H1 (cell line): ENCODE data around the gene SSTR1. TPM values are rescaled to one million over a fixed set of nuclear protein-coding genes. Genes with fewer than 3 reads are reported as not detected.

Experiments used
- CTCF ChIA-PET: fragments of 300-600 bp; sonication (Branson Sonifier 250); formaldehyde crosslinking; loops from one replicate; lab custom pipeline; 2021; ENCODE audit not compliant: partially characterized antibody; lab: Charles Lee
- POLR2A ChIA-PET: fragments of 300-600 bp; sonication (Branson Sonifier 250); formaldehyde crosslinking; loops from one replicate; lab custom pipeline; 2021; ENCODE audit warnings: inconsistent platforms; ENCODE audit not compliant: partially characterized antibody; lab: Charles Lee
- DNase-seq, 2 experiments: peaks; one replicate each; pipeline versions ENCODE4 v3.0.0 to v3.0.0-alpha.2; 2010 to 2022; ENCODE audit warnings: low spot score in 2 of 2, low read depth in 1 of 2, mixed read lengths in 1 of 2
- FAIRE-seq: peaks from 2 replicates; lab custom pipeline; 2011; peaks lifted over from hg19 to GRCh38; lab: Jason Lieb, UNC
- H2AFZ ChIP-seq: 2 replicates; pipeline ENCODE4 v1.8.1; 2012; ENCODE audit warnings: low read length, inconsistent platforms
- H2AK5ac ChIP-seq: 2 replicates; pipeline ENCODE4 v1.6.1; 2013; ENCODE audit warnings: low read depth, low read length
- H2BK120ac ChIP-seq: replicated peaks from 2 replicates; pipeline ENCODE3; 2013; ENCODE audit warnings: low read depth, low read length, inconsistent platforms
- H2BK12ac ChIP-seq: 2 replicates; pipeline ENCODE4 v1.6.1; 2013; ENCODE audit warnings: low read depth, low read length
- H2BK15ac ChIP-seq: 2 replicates; pipeline ENCODE4 v1.6.1; 2013; ENCODE audit warnings: low read length
- H2BK20ac ChIP-seq: 2 replicates; pipeline ENCODE4 v1.6.1; 2013; ENCODE audit warnings: low read length
- H2BK5ac ChIP-seq: 2 replicates; pipeline ENCODE4 v1.6.1; 2013; ENCODE audit warnings: low read depth, low read length
- H3K14ac ChIP-seq: 2 replicates; pipeline ENCODE4 v1.6.1; 2013; ENCODE audit warnings: inconsistent platforms; ENCODE audit not compliant: insufficient read length
- H3K18ac ChIP-seq: 2 replicates; pipeline ENCODE4 v1.6.1; 2013; ENCODE audit warnings: low read length; ENCODE audit errors: extremely low read depth
- H3K23ac ChIP-seq: 2 replicates; pipeline ENCODE4 v1.6.1; 2013; ENCODE audit warnings: inconsistent platforms; ENCODE audit not compliant: insufficient read length
- H3K23me2 ChIP-seq: 2 replicates; pipeline ENCODE4 v1.6.1; 2013; ENCODE audit warnings: low read depth, low read length
- H3K27ac ChIP-seq: 2 replicates; pipeline ENCODE4 v1.6.1; 2011; ENCODE audit warnings: low read depth, low read length, inconsistent platforms
- H3K27me3 ChIP-seq, 4 experiments: replicated peaks in 1 of 4; 1 replicate in 1 of 4; 2 replicates in 3 of 4; pipeline versions ENCODE4 v1.6.1 to v1.8.1; 2011 to 2013; ENCODE audit warnings: low read length in 3 of 4, mild to moderate bottlenecking in 3 of 4, inconsistent platforms in 2 of 4, mixed read lengths in 2 of 4, moderate library complexity in 1 of 4; ENCODE audit not compliant: control insufficient read depth in 3 of 4, insufficient read depth in 3 of 4; ENCODE audit errors: extremely low read depth in 1 of 4
- H3K36me3 ChIP-seq, 4 experiments: 2 replicates each; pipeline versions ENCODE4 v1.6.1 to v1.8.1; 2011 to 2013; ENCODE audit warnings: mild to moderate bottlenecking in 4 of 4, low read length in 3 of 4, moderate library complexity in 2 of 4, control low read depth in 1 of 4, inconsistent platforms in 1 of 4; ENCODE audit not compliant: insufficient read depth in 4 of 4, control insufficient read depth in 2 of 4
- H3K4ac ChIP-seq: replicated peaks from 2 replicates; pipeline ENCODE3; 2013; ENCODE audit warnings: low read length, low read depth, mixed read lengths, inconsistent platforms; ENCODE audit not compliant: insufficient read length
- H3K4me1 ChIP-seq, 4 experiments: replicated peaks in 1 of 4; 1 replicate in 1 of 4; 2 replicates in 3 of 4; pipeline versions ENCODE4 v1.6.1 to v1.8.1; 2011 to 2013; ENCODE audit warnings: low read length in 3 of 4, inconsistent platforms in 2 of 4, mixed read lengths in 1 of 4; ENCODE audit not compliant: insufficient read depth in 4 of 4, control insufficient read depth in 3 of 4
- H3K4me2 ChIP-seq, 2 experiments: 2 replicates each; pipeline versions ENCODE4 v1.6.1 to v1.8.1; 2011 to 2013; ENCODE audit warnings: low read depth in 2 of 2, low read length in 2 of 2, control low read depth in 1 of 2, inconsistent platforms in 1 of 2, mild to moderate bottlenecking in 1 of 2; ENCODE audit not compliant: insufficient read depth in 1 of 2
- H3K4me3 ChIP-seq, 4 experiments: fragments of 200-600, 300-600 bp in 1 of 4; sonication (generic), shearing (Covaris generic), sonication (Bioruptor Twin) in 1 of 4; 2 replicates each; pipeline versions ENCODE4 v1.5.1 to v1.8.1; 2011 to 2016; ENCODE audit warnings: low read length in 4 of 4, low read depth in 3 of 4, control low read depth in 2 of 4, inconsistent platforms in 2 of 4, mild to moderate bottlenecking in 2 of 4, mixed read lengths in 1 of 4, moderate library complexity in 1 of 4; ENCODE audit not compliant: insufficient read depth in 2 of 4; ENCODE audit errors: extremely low read depth in 1 of 4
- H3K56ac ChIP-seq: replicated peaks from 2 replicates; pipeline ENCODE3; 2013; ENCODE audit warnings: low read depth, mild to moderate bottlenecking, mixed read lengths, low read length, inconsistent platforms; ENCODE audit not compliant: insufficient read length
- H3K79me1 ChIP-seq: 2 replicates; pipeline ENCODE4 v1.6.1; 2013; ENCODE audit warnings: low read depth, low read length, control low read depth
- H3K79me2 ChIP-seq, 2 experiments: 2 replicates each; pipeline versions ENCODE4 v1.6.1 to v1.8.1; 2012 to 2013; ENCODE audit warnings: low read length in 2 of 2, mild to moderate bottlenecking in 2 of 2, inconsistent platforms in 1 of 2; ENCODE audit not compliant: insufficient read depth in 2 of 2, control insufficient read depth in 1 of 2
- H3K9ac ChIP-seq, 4 experiments: replicated peaks in 1 of 4; 1 replicate in 1 of 4; 2 replicates in 3 of 4; pipeline versions ENCODE4 v1.6.1 to v1.8.1; 2011 to 2013; ENCODE audit warnings: low read depth in 3 of 4, low read length in 3 of 4, control low read depth in 2 of 4, mild to moderate bottlenecking in 2 of 4, moderate library complexity in 2 of 4, inconsistent platforms in 1 of 4; ENCODE audit errors: extremely low read depth in 1 of 4
- H3K9me3 ChIP-seq, 2 experiments: 2 replicates each; pipeline versions ENCODE4 v1.6.1 to v1.8.1; 2012 to 2013; ENCODE audit warnings: mild to moderate bottlenecking in 2 of 2, moderate library complexity in 2 of 2, control low read depth in 1 of 2, inconsistent platforms in 1 of 2, low read depth in 1 of 2, low read length in 1 of 2, mixed read lengths in 1 of 2; ENCODE audit not compliant: insufficient read depth in 2 of 2
- H4K20me1 ChIP-seq, 2 experiments: replicated peaks in 1 of 2; 2 replicates each; pipeline versions ENCODE3 to v1.8.1; 2011 to 2013; ENCODE audit warnings: inconsistent platforms in 2 of 2, low read length in 2 of 2, mild to moderate bottlenecking in 1 of 2; ENCODE audit not compliant: insufficient read depth in 2 of 2, control insufficient read depth in 1 of 2
- H4K5ac ChIP-seq: 2 replicates; pipeline ENCODE4 v1.6.1; 2013; ENCODE audit warnings: low read length, low read depth, mixed read lengths, inconsistent platforms; ENCODE audit not compliant: insufficient read length
- H4K8ac ChIP-seq: 2 replicates; pipeline ENCODE4 v1.8.0; 2013; ENCODE audit warnings: mild to moderate bottlenecking, moderate library complexity, low read length, inconsistent platforms; ENCODE audit not compliant: insufficient read depth; ENCODE audit errors: extremely low read depth
- H4K91ac ChIP-seq: replicated peaks from 2 replicates; pipeline ENCODE3; 2013; ENCODE audit warnings: low read length, mixed read lengths, inconsistent platforms; ENCODE audit not compliant: insufficient read length
- ASH2L ChIP-seq: fragments of 200-600, 300-600 bp; sonication (generic); IDR thresholded peaks from one replicate; pipeline ENCODE4 v1.7.1; 2017; ENCODE audit warnings: low read length
- CEBPB ChIP-seq: IDR thresholded peaks from 2 replicates; pipeline ENCODE4 v1.6.1; 2012; ENCODE audit warnings: low read depth, low read length
- EP300 ChIP-seq, 2 experiments: IDR thresholded peaks; 1 replicate in 1 of 2; 2 replicates in 1 of 2; pipeline ENCODE4 v1.6.1; 2011 to 2012; ENCODE audit warnings: low read depth in 2 of 2, low read length in 2 of 2, mild to moderate bottlenecking in 2 of 2, borderline replicate concordance in 1 of 2, inconsistent platforms in 1 of 2, moderate library complexity in 1 of 2
- JUN ChIP-seq: IDR thresholded peaks from 2 replicates; pipeline ENCODE4 v1.6.1; 2011; ENCODE audit warnings: low read depth, mild to moderate bottlenecking, improper control_type of control experiment, low read length
- USF2 ChIP-seq: IDR thresholded peaks from 2 replicates; pipeline ENCODE4 v1.6.1; 2011; ENCODE audit warnings: low read length, improper control_type of control experiment
- WGBS, 2 experiments: shearing (Covaris generic) in 1 of 2; methylation state at CpG; one replicate each; pipeline versions ENCODE4 v1.1.6 to v1.1.7; 2013 to 2015; ENCODE audit warnings: low lambda C conversion rate in 2 of 2, mixed read lengths in 2 of 2, inconsistent platforms in 1 of 2, low coverage in 1 of 2, missing lambda C conversion rate in 1 of 2; ENCODE audit not compliant: insufficient replicate concordance in 2 of 2, insufficient coverage in 1 of 2, insufficient read length in 1 of 2; ENCODE audit errors: extremely low coverage in 1 of 2, missing lambda C conversion rate in 1 of 2; 5-methylcytosine and 5-hydroxymethylcytosine counted together
- polyA plus RNA-seq, 7 experiments: library from polyadenylated mRNA; depleted of rRNA in 3 of 7; stranded (reverse) in 5 of 7; unstranded in 2 of 7; fragments of >200 nt in 5 of 7; fragments of 200-250 nt in 2 of 7; gene quantifications; 1 replicate in 5 of 7; 2 replicates in 1 of 7; 4 replicates in 1 of 7; pipeline versions ENCODE4 v1.2.1 to v1.2.3, GENCODE V29; 2011 to 2013; ENCODE audit warnings: missing spikeins in 2 of 7, mixed read lengths in 2 of 7
- total RNA-seq: library from RNA; stranded (reverse); fragmentation: NEBNext Ultra II Directional; extraction: Animal tissue kit (Norgen Biotek cat#: 25700); gene quantifications from 2 replicates; pipeline ENCODE4 v1.2.1, GENCODE V29; 2021

The SSTR1 gene
- total and polyA plus RNA-seq, 2 of the 8 experiments (the other 6 are each of a cell fraction or from before 2014, with no cell fraction given) = 0.82 to 0.93 TPM

GRCh38 chr14:38185671-38186070, 22.0 kb upstream of the SSTR1 start:
- no peak overlapping the region for H2BK20ac ChIP-seq
- no peak overlapping the region for H3K14ac ChIP-seq
- peaks cover 0 to 6% of the 10 kb centered on the region in 2 experiments; a peak in 1 of 4 replicates for H3K79me2 ChIP-seq
- no peak overlapping the region for H3K27ac ChIP-seq
- no peak overlapping the region for H3K4me2 ChIP-seq
- no peak for FAIRE-seq
- peaks cover 0 to 5% (median 1%) of the 10 kb centered on the region in 4 experiments; a peak in 3 of 8 replicates for H3K36me3 ChIP-seq
- H4K5ac ChIP-seq = no peak overlapping the region
- H3K9ac ChIP-seq = no peak overlapping the region
- H3K4me3 ChIP-seq = no peak overlapping the region
- H3K23ac ChIP-seq = no peak overlapping the region
- H2AK5ac ChIP-seq = no peak overlapping the region
- no peaks in the 10 kb centered on the region; the same call in 1 of the 2 replicates for H3K23me2 ChIP-seq
- CTCF ChIA-PET = interaction anchor here (0.9 kb wide), 1 partner anchor 12 kb away, joined by 5 read pairs; no protein-coding TSS in a partner anchor
- no peak overlapping the region for H2BK120ac ChIP-seq
- no peak for DNase-seq
- H2BK5ac ChIP-seq = no peak overlapping the region
- H4K20me1 ChIP-seq = no peaks in the 10 kb centered on the region
- 67% methylated on average over 1 of the region's 1 CpG; no CpG with 5 or more reads in 1 of the 2 experiments for WGBS, 2 experiments
- H4K91ac ChIP-seq = no peak overlapping the region
- H3K79me1 ChIP-seq = no peaks in the 10 kb centered on the region; the same call in 1 of the 2 replicates
- POLR2A ChIA-PET = interaction anchor here (1.0 to 11.3 kb wide), 4 partner anchors 9 to 49 kb away, joined by 3 to 130 read pairs (median 4); no protein-coding TSS in a partner anchor
- TF ChIP-seq CEBPB (no peak), EP300 (IDR thresholded peaks at IDR 0.05; ENCODE audit: borderline replicate concordance in 1 of 2, low read depth in 2 of 2, low read length in 2 of 2) (no peak), ASH2L (no peak), USF2 (no peak), JUN (no peak)
- no peak overlapping the region for H4K8ac ChIP-seq
- no peaks in the 10 kb centered on the region for H3K27me3 ChIP-seq
- no peak overlapping the region for H3K4ac ChIP-seq
- peaks cover 2 to 13% (median 9%) of the 10 kb centered on the region in 4 experiments; a peak in 5 of 7 replicates for H3K4me1 ChIP-seq
- no peak overlapping the region for H3K56ac ChIP-seq
- no peak overlapping the region for H2BK15ac ChIP-seq
- no peak overlapping the region for H2AFZ ChIP-seq
- peaks cover 0 to 3% of the 10 kb centered on the region in 2 experiments; a peak in 2 of 4 replicates for H3K9me3 ChIP-seq
- no peak overlapping the region for H3K18ac ChIP-seq
- H2BK12ac ChIP-seq = no peak overlapping the region
